Chondrocyte (in vitro differentiated cells): ENCODE results near the gene COPS7B. TPM values are rescaled to one million over a fixed set of nuclear protein-coding genes. Genes with fewer than 3 reads are reported as not detected.

Source experiments
- DNase-seq: peaks from one replicate; pipeline ENCODE4 v3.0.0; 2021; ENCODE audit warnings: mixed read lengths, low spot score
- H3K27ac Mint-ChIP-seq: one replicate; pipeline ENCODE4 v1.8.0; 2021; ENCODE audit warnings: mild to moderate bottlenecking, moderate library complexity, mixed read lengths; ENCODE audit not compliant: unreplicated experiment
- H3K27me3 Mint-ChIP-seq: 2 replicates; pipeline ENCODE4 v1.8.0; 2021; ENCODE audit warnings: low read depth, mixed read lengths
- H3K36me3 Mint-ChIP-seq: 2 replicates; pipeline ENCODE4 v1.8.0; 2021; ENCODE audit warnings: low read depth, mixed read lengths
- H3K4me1 Mint-ChIP-seq: 2 replicates; pipeline ENCODE4 v1.8.0; 2021; ENCODE audit warnings: low read depth, mild to moderate bottlenecking, mixed read lengths
- H3K4me3 Mint-ChIP-seq: one replicate; pipeline ENCODE4 v1.8.0; 2021; ENCODE audit warnings: mild to moderate bottlenecking, moderate library complexity, mixed read lengths; ENCODE audit not compliant: unreplicated experiment
- H3K9me3 Mint-ChIP-seq: 2 replicates; pipeline ENCODE4 v1.8.0; 2021; ENCODE audit warnings: low read depth, mixed read lengths
- total RNA-seq: library from RNA; stranded (reverse); gene quantifications from 3 replicates; pipeline ENCODE4 v1.2.1, GENCODE V29; 2021
- TF ChIP-seq, protein P1 (sequence below): fragments of 200-600 bp; sonication (generic); IDR thresholded peaks from 2 replicates; pipeline ENCODE4 v1.5.0; 2021; ENCODE audit warnings: antibody characterized with exemption, mild to moderate bottlenecking, moderate library complexity

Gene COPS7B
- total RNA-seq, 1 donor from 2014 or later: 29.4 TPM

DNA sequence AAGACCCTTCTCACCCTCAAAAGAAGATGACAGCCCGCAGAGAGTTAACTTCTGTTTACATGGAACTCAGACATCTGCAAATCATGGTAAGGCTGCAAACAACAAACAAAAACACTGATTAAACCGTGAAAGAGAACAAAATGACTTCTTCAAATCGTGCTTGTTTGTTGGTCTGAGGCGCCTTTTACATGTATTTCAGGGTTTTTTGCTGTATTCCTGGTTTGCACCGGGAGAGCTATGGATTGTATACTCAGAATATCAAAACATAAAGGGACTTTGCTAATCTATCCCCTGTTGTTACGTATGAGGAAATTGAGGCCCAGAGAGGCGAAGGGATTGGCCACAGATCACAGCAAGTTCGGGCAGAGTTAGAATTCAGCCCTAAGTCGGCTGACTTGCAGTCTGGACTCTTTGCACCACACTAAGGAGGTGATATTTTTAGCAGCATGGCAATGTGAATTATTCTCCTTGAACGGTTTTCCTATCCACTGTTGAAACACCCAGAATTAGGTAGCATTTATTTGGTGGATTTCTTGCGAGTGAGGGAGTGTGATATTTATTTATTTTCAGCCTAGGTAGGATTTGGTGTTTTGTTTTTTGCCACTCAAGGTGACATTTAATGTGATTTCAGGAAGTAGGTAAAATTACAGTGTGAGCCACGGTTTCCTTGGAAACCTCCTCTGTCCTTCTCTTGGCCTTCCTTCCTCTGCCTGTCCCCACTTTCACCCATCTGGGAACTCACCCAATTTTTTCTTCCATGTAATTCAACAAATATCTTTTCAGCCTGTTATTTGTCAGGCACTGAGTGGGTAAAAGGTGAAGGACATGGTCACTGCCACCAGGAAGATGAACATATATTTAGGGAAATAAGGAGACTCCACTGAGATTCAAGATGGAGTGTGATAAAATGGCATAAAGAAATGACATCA, 4.2 kb upstream of the COPS7B start:
- peak overlapping the region; percentile 96 for H3K27ac Mint-ChIP-seq
- peaks cover 46% of the 10 kb centered on the region for H3K4me1 Mint-ChIP-seq
- TF ChIP-seq, protein P1, sequence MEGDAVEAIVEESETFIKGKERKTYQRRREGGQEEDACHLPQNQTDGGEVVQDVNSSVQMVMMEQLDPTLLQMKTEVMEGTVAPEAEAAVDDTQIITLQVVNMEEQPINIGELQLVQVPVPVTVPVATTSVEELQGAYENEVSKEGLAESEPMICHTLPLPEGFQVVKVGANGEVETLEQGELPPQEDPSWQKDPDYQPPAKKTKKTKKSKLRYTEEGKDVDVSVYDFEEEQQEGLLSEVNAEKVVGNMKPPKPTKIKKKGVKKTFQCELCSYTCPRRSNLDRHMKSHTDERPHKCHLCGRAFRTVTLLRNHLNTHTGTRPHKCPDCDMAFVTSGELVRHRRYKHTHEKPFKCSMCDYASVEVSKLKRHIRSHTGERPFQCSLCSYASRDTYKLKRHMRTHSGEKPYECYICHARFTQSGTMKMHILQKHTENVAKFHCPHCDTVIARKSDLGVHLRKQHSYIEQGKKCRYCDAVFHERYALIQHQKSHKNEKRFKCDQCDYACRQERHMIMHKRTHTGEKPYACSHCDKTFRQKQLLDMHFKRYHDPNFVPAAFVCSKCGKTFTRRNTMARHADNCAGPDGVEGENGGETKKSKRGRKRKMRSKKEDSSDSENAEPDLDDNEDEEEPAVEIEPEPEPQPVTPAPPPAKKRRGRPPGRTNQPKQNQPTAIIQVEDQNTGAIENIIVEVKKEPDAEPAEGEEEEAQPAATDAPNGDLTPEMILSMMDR: no peak
- H3K4me3 Mint-ChIP-seq: peak overlapping the region; percentile 92
- H3K27me3 Mint-ChIP-seq: no peaks in the 10 kb centered on the region
- H3K36me3 Mint-ChIP-seq: no peaks in the 10 kb centered on the region
- DNase-seq: no peak
- H3K9me3 Mint-ChIP-seq: no peaks in the 10 kb centered on the region

DNA sequence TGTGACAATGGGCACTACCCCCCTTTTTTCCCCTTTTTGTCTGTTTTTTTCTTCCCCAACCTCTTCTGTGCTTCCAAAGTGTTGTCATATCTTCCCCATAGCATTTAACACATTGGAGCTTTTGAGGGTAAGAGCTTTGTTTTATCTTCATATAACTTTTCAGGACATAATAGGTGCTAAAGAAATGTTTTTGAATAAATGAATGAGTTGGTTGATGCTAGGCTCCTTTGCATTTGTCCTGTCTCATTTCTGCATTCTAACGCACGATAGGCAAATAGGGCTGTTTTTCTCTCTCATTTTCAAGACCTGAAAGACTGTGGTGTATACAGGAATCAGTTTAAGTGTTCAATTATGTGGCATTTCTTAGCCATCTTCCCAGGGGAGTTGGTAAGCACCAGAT, 832 bp upstream of the COPS7B start:
- Mint-ChIP-seq H3K27me3 (no peaks in the 10 kb centered on the region), H3K9me3 (no peaks in the 10 kb centered on the region), H3K27ac (no peak overlapping the region), H3K4me1 (peaks cover 52% of the 10 kb centered on the region), H3K4me3 (no peak overlapping the region), H3K36me3 (no peaks in the 10 kb centered on the region)
- no peak for DNase-seq
- TF ChIP-seq, protein P1: no peak

DNA sequence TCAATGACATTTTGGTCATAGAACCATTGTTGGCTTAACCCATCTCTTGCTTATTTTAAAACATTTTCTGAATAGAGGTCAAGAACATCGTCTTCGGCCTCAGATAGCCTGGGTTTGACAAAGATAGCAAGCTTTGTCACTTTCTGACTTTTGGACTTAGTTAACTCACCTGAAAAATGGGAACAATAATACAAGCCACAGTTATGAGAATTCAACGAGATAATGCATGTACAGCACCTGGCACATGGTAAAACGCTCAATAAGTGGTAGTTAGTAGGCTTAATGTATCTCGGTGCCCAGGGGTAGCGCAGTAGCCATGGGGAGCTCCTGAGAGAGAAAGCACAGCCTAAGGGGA, 446 bp upstream of the COPS7B start:
- TF ChIP-seq, protein P1: no peak
- Mint-ChIP-seq H3K4me3 (peak overlapping the region; percentile 86), H3K4me1 (peaks cover 52% of the 10 kb centered on the region), H3K9me3 (no peaks in the 10 kb centered on the region), H3K36me3 (peaks cover under 1% of the 10 kb centered on the region), H3K27me3 (no peaks in the 10 kb centered on the region), H3K27ac (peak overlapping the region; percentile 73)
- DNase-seq: no peak

DNA sequence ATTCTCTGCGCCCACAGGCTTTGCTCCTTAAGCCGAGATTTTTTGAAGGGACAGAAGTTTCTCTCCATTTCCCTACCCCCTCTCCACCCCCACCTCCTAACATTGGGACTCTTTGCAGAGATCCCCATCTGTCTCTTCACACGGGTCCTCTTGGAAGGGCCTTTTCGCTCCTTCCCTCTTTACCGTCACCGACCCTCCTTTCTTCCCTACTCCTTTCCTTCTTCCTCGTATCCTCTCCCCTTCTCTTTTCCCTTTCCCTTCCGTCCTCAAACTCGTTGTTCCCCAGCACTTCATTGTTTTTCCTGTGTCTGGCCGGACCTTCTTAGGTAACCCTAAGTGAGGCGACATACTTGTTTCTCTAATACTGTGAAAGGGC, 660 bp downstream of the COPS7B start:
- DNase-seq: no peak
- Mint-ChIP-seq H3K27ac (peak overlapping the region; percentile 92), H3K4me3 (peak overlapping the region; percentile 86), H3K9me3 (no peaks in the 10 kb centered on the region), H3K27me3 (no peaks in the 10 kb centered on the region), H3K36me3 (peaks cover 1% of the 10 kb centered on the region), H3K4me1 (peaks cover 48% of the 10 kb centered on the region)
- TF ChIP-seq, protein P1: peak; percentile 4

DNA sequence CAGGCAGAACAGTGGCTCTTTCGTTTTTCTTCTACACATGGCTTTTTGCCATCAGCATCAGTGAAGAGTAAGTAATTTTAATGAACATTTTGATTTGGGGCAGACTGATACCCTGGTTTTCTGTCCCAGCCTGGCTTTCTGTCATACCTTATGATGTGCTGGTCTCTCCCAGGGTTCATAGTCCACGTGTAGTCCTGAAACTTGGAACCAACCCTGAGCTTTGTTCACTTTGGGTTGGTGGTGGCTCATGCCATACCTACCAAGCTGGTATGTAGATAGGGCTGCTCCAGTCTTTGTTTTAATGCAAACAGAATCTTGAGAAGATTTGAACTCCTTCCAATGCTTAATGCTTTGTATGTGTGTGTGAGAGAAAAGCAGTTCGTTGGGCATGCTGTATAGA, 4.9 kb downstream of the COPS7B start:
- Mint-ChIP-seq H3K36me3 (peaks cover 5% of the 10 kb centered on the region), H3K27ac (no peak overlapping the region), H3K9me3 (no peaks in the 10 kb centered on the region), H3K4me3 (no peak overlapping the region), H3K27me3 (no peaks in the 10 kb centered on the region), H3K4me1 (peaks cover 18% of the 10 kb centered on the region)
- TF ChIP-seq, protein P1: no peak
- DNase-seq: no peak
